Stimulated activated effector memory CD8-positive, alpha-beta T cell treated with anti-CD3 and anti-CD28 coated beads, Interleukin-12 subunit alpha, Interleukin-12 subunit beta, amount 100 ng/mL, for 72 hours (primary cell): ENCODE data around the gene TGFBRAP1.
A peak's percentile ranks its signal among the peaks of the same experiment; 100 is the strongest.

Experiments used
- ATAC-seq: fragments of 150-1000 bp; cut with Tn5 transposase; 2 replicates; pipeline ENCODE4 v1.10.0; 2021
- DNase-seq, 2 donors: peaks; one replicate each; pipeline ENCODE4 v3.0.0; 2021 to 2022; ENCODE audit warnings: low spot score in 2 of 2
- H3K27ac Mint-ChIP-seq: one replicate; pipeline ENCODE4 v1.8.0; 2022; ENCODE audit warnings: mild to moderate bottlenecking, mixed read lengths
- H3K36me3 Mint-ChIP-seq: one replicate; pipeline ENCODE4 v1.8.0; 2022; ENCODE audit warnings: mild to moderate bottlenecking, mixed read lengths
- H3K4me1 Mint-ChIP-seq: one replicate; pipeline ENCODE4 v1.8.0; 2022; ENCODE audit warnings: mixed read lengths
- H3K4me3 Mint-ChIP-seq: one replicate; pipeline ENCODE4 v1.8.0; 2022; ENCODE audit warnings: mild to moderate bottlenecking, mixed read lengths
- H3K9me3 Mint-ChIP-seq: one replicate; pipeline ENCODE4 v1.8.0; 2022; ENCODE audit warnings: mixed read lengths

The TGFBRAP1 gene

DNA sequence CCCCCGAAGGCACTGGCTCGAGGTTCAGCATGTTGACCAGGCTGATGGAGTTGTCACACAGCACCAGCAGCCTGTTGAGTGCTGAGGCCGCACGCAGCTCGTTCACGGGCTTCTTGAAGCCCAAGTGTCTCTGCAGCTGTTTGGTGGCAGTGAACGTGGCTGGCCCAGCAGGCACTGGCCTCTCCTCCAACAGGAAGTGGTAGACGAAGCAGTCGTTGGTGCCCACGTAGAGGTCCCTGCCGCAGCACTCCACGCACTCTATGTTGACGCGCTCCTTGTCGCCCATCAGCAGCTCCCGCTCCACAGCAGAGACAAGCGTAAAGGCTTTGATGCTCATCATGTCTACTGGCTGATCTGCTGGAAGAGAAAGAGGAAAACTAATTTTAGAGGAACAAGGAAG, 21.6 kb downstream of the TGFBRAP1 start:
- Mint-ChIP-seq H3K4me1 (peaks cover 25% of the 10 kb centered on the region), H3K4me3 (no peak overlapping the region), H3K9me3 (no peaks in the 10 kb centered on the region), H3K27ac (peak overlapping the region; percentile 59), H3K36me3 (peaks cover 32% of the 10 kb centered on the region)
- DNase-seq (no peak), ATAC-seq (no peak)

DNA sequence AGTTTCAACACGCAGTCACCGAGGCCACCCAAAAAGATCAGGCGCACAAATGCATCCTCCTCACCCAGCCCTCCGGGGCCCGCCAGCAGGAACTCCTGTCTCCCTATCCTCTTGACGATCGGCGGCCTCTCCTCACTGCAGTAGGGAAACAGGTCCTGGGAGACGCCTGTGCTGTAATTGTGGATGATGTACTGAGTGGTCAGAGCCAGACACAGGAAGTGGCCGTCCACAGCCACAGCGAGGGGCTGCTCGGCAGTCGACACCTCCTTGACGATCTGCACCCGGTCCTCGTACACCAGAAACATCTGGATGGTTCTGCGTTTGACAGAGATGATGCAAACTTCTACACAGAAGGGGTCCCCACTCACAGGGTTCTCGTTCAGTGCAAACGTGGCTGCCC, 22.0 kb downstream of the TGFBRAP1 start:
- Mint-ChIP-seq H3K4me3 (no peak overlapping the region), H3K9me3 (no peaks in the 10 kb centered on the region), H3K36me3 (peaks cover 32% of the 10 kb centered on the region), H3K4me1 (peaks cover 30% of the 10 kb centered on the region), H3K27ac (no peak overlapping the region)
- ATAC-seq (no peak), DNase-seq (no peak)

DNA sequence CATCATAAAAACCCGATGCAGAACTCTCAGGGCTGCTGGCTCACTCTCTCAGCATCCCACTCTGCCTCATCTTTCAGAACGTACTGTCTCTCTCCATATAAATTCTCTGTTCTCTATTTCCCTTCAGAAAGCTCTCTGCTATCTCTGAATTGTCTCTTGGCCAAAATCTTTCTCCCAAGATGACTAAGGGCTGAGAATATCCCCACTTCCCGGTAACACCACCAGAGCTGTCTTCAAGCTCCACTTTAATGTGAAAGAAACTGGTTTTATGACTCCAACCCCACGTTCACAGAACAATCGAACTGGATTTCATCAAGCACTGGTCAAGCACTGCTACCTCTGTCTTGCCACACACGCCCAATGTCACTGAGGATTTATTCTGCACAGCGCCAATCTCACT, 22.4 kb downstream of the TGFBRAP1 start:
- Mint-ChIP-seq H3K4me1 (peaks cover 34% of the 10 kb centered on the region), H3K36me3 (peaks cover 32% of the 10 kb centered on the region)
- ATAC-seq = no peak

DNA sequence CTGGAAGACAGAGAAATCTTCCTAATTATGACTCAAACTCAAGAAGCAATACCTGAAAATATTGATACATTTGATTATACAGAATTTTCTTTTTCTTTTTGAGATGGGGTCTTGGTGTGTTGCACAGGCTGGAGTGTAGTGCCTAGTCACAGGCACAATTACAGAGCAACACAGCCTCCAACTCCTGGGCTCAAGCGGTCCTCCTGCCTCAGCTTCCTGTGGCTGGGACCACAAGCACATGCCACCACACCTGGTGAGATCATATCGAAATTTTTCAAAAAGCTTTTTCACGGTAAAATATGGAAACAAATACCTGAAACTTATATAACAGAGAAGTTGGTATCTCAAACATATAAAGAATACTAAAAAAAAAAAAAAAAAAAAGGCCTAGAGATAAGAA, 27.9 kb downstream of the TGFBRAP1 start:
- peak; percentile 76 for ATAC-seq
- DNase-seq = no peak

More for the DNA sequence above, 22.4 kb downstream of the TGFBRAP1 start:
- H3K27ac Mint-ChIP-seq = no peak overlapping the region
- H3K9me3 Mint-ChIP-seq = no peaks in the 10 kb centered on the region
- no peak for DNase-seq
- no peak overlapping the region for H3K4me3 Mint-ChIP-seq

DNA sequence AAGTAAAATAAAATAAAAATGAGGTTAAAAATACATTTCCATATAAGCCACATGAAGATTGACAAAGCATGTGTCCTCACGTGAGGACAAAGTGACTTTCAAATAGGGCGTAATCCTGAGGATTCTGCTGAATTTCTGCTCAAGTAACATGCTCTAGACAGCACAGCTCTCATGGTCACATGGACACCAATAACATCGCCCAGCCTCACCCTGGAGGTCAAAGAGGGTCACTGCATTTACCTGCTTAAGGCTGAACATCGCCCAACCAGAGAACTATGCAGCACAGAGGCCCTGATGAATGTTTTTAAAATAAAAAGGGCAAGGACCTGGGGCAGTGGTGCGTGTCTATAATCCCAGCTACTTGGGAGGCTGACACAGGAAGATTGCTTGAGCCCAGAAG, 30.2 kb downstream of the TGFBRAP1 start:
- H3K4me1 Mint-ChIP-seq = peaks cover 34% of the 10 kb centered on the region
- no peak overlapping the region for H3K27ac Mint-ChIP-seq
- DNase-seq (no peak), ATAC-seq (no peak)
- peaks cover 61% of the 10 kb centered on the region for H3K36me3 Mint-ChIP-seq
- no peak overlapping the region for H3K4me3 Mint-ChIP-seq
- H3K9me3 Mint-ChIP-seq = no peaks in the 10 kb centered on the region

More for the DNA sequence above, 27.9 kb downstream of the TGFBRAP1 start:
- H3K4me3 Mint-ChIP-seq = no peak overlapping the region
- H3K4me1 Mint-ChIP-seq = peaks cover 30% of the 10 kb centered on the region
- H3K9me3 Mint-ChIP-seq = no peaks in the 10 kb centered on the region
- H3K36me3 Mint-ChIP-seq = peaks cover 44% of the 10 kb centered on the region
- peak overlapping the region; percentile 54 for H3K27ac Mint-ChIP-seq

DNA sequence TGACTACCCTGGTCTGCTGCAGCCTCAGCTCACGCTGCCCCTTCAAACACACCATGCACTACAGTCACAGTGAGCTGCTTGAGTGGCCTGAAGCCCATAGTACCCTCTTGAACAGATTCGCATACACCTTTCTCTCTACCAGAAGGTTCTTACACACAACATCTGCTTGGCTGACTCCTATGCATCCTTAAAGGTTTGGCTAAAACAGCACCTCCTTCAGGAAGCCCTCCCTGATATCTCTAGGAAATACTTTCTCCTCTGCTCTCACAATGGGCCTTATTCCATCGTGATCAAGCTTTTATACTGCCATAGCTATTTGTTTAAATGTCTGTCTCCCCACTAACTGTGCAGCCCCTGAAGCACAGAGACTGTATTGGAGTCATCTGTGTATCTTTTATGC, 31.5 kb downstream of the TGFBRAP1 start:
- H3K4me1 Mint-ChIP-seq = peaks cover 28% of the 10 kb centered on the region
- H3K27ac Mint-ChIP-seq = no peak overlapping the region
- H3K4me3 Mint-ChIP-seq = no peak overlapping the region
- ATAC-seq (no peak), DNase-seq (no peak)
- peaks cover 72% of the 10 kb centered on the region for H3K36me3 Mint-ChIP-seq
- no peaks in the 10 kb centered on the region for H3K9me3 Mint-ChIP-seq

DNA sequence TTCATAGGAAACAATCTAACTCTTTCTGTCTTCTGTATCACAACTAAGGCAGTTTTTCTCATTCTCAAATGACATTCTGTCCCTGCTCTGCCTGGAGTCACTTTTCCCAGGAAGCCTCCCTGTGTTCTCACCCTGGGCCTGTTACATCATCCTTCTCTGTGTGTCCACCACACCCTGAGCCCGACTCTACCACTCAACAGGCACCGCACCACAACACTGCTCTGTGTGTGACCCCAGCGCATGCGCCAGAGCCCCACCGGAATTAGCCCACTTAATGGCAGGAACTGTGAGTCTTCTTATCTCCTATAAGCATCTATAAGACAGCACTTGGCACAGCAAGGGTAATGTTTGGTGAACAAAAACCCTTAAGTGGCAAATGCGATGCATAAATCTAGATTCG, 32.3 kb downstream of the TGFBRAP1 start:
- ATAC-seq = no peak
- peak overlapping the region; percentile 38 for H3K27ac Mint-ChIP-seq

DNA sequence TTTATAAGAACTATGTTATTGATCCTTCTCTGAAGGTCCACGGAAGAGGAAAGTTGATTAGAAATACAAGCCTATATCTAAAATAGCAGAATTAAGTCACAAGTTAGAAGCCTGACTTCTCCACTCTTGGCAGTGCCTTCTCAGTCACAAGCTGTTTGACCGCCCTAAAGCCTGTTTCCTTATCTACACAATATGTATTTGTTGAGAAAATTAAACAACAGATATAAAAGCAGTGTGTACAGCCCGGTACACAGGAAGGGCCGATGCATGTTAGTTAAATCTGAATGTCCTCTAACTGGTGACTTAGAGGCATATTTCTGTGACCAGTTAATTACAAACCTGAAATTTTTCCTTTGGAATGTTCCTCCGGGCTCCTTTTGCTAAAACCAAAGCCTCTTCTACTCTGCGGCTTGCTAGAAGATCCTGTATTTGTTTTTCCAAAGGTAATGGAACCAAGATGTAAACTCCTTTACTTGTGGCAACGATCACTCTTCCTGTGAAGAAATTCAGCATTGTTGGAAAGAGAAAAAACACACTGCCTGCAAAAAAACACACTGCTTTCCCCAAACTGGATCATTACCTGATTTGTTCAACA, 33.4 kb downstream of the TGFBRAP1 start:
- H3K36me3 Mint-ChIP-seq = peaks cover 87% of the 10 kb centered on the region
- no peak overlapping the region for H3K27ac Mint-ChIP-seq
- H3K9me3 Mint-ChIP-seq = no peaks in the 10 kb centered on the region

More for the DNA sequence above, 32.3 kb downstream of the TGFBRAP1 start:
- Mint-ChIP-seq H3K4me1 (peaks cover 20% of the 10 kb centered on the region), H3K36me3 (peaks cover 80% of the 10 kb centered on the region), H3K9me3 (no peaks in the 10 kb centered on the region), H3K4me3 (no peak overlapping the region)
- no peak for DNase-seq

DNA sequence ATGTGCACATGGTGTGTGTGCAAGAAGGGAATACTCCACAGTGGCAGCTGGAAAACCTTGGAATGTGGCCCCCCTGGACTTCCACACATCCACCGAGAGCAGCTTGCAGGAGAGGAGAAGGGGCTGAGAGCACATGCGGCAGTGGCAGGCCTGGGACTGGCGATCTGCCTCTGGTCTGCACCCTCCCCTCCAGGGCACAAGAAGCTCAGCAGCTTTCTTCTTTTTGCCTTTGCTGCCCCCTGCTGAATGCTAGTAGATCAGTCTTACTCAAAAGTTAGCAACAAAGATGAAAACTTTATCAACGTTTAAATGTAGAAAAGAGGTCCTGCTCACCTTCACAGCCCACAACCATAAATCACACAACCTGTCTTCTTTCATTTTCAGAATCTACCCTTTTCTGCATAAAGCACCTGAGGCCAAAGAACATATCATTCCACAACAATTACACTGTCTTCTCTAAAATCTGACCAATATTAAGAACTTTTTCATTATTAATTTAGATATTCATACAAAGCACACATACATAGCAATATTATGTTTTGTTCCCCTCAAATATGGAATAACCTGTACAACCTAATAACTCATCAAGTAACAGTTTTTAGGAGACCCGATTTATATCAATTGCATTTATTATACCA, 34.6 kb downstream of the TGFBRAP1 start:
- no peak for DNase-seq
- peak; percentile 34 for ATAC-seq

More for the DNA sequence above, 33.4 kb downstream of the TGFBRAP1 start:
- peaks cover 11% of the 10 kb centered on the region for H3K4me1 Mint-ChIP-seq
- no peak overlapping the region for H3K4me3 Mint-ChIP-seq
- no peak for ATAC-seq
- DNase-seq = no peak

DNA sequence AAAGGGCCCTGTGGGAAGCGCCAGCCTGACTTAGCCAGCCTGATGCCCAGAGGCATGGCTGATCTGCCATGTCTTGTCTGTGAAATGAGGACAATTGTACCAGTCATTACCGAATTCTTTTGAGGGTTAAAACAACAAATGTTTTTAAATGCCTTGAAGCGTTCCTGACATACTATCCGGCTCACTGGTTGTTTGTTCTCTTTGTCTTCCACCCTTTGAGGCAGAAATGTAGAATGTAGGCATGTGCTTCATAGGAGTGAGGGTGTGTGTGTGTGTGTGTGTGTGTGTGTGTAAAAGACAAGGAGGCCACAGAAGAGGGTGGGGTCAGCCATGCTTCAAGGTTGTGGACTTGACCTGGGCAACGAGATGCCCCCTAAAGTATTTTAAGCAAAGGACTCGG, 35.5 kb downstream of the TGFBRAP1 start:
- Mint-ChIP-seq H3K9me3 (no peaks in the 10 kb centered on the region), H3K36me3 (peaks cover 100% of the 10 kb centered on the region), H3K27ac (no peak overlapping the region), H3K4me1 (peaks cover 11% of the 10 kb centered on the region), H3K4me3 (no peak overlapping the region)
- ATAC-seq (no peak), DNase-seq (no peak)

More for the DNA sequence above, 34.6 kb downstream of the TGFBRAP1 start:
- H3K4me3 Mint-ChIP-seq = no peak overlapping the region
- H3K4me1 Mint-ChIP-seq = peaks cover 11% of the 10 kb centered on the region
- H3K9me3 Mint-ChIP-seq = no peaks in the 10 kb centered on the region
- H3K36me3 Mint-ChIP-seq = peaks cover 91% of the 10 kb centered on the region
- H3K27ac Mint-ChIP-seq = no peak overlapping the region

DNA sequence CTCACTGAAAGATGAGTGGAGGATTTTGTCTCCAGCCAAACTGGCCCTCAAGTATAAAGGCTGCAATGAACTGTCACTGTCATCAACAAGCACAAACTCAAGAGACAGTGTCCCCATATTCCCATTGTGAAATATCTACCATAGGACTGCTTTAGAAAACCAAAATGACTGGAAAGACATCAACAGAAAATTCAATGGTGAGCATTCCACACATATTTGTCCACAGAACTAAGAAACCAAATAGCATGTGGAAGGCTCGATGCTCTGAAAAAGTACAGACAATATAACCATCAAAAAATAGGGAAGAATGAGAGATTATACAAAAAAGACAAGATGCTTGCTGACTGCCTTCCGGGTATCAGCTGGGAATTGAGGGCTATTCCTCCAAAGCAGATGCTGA, 37.6 kb downstream of the TGFBRAP1 start:
- peaks cover 7% of the 10 kb centered on the region for H3K4me1 Mint-ChIP-seq
- ATAC-seq (no peak), DNase-seq (no peak)
- no peaks in the 10 kb centered on the region for H3K9me3 Mint-ChIP-seq
- H3K36me3 Mint-ChIP-seq = peaks cover 93% of the 10 kb centered on the region
- no peak overlapping the region for H3K27ac Mint-ChIP-seq
- H3K4me3 Mint-ChIP-seq = no peak overlapping the region

DNA sequence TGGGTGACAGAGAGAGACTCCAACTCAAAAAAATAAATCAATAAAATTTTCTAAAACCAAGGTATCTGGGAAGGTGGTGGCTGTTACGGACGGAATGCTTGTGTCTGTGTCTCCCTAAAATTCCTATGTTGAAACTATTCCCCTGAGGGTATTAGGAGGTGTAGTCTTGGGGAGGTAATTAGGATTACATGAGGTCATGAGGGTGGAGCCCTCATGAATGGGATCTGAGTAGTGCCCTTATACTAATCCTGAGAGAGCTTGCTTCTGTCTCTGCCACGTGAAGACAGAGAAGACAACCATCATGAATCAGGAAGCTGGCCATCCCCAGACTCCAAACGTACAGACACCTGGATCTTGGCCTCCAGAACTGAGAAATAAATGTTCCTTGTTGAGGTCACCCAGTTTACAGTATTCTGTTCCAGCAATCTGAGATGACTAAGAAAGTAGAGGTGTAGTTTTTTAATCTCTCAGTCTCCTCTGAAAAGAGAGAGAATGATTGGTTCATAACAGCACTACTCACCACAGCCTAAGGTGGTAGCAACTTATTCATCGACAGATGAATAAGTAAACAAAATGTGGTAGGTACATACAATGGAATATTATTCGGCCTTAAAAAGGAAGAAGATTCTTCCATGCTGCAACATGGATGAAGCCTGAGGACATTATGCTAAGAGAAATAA, 38.4 kb downstream of the TGFBRAP1 start:
- Mint-ChIP-seq H3K9me3 (no peaks in the 10 kb centered on the region), H3K27ac (no peak overlapping the region), H3K4me1 (peaks cover 6% of the 10 kb centered on the region), H3K36me3 (peaks cover 88% of the 10 kb centered on the region), H3K4me3 (no peak overlapping the region)
- ATAC-seq (no peak), DNase-seq (no peak)

DNA sequence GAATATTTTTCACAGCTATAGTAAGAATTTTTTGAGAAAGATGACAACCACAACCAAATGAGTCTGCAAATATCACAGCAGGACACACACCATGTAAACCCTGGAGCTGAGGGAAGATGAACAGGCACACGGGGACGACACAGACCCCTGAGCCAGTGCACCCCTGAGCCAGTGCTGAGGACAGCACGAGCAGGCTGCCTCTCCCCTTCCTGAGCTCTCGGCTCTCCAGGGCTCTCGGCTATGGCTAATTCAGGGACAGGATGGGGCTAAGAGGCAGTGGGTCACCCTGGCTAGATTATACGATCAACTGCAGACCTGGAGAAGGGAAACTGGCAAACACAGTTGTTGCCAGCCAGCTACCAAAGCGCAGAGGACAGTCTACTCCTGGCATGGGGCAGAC, 41.4 kb downstream of the TGFBRAP1 start:
- no peaks in the 10 kb centered on the region for H3K9me3 Mint-ChIP-seq
- no peak overlapping the region for H3K27ac Mint-ChIP-seq
- H3K4me3 Mint-ChIP-seq = no peak overlapping the region
- ATAC-seq (no peak), DNase-seq (no peak)
- H3K4me1 Mint-ChIP-seq = no peaks in the 10 kb centered on the region
- H3K36me3 Mint-ChIP-seq = peaks cover 88% of the 10 kb centered on the region

DNA sequence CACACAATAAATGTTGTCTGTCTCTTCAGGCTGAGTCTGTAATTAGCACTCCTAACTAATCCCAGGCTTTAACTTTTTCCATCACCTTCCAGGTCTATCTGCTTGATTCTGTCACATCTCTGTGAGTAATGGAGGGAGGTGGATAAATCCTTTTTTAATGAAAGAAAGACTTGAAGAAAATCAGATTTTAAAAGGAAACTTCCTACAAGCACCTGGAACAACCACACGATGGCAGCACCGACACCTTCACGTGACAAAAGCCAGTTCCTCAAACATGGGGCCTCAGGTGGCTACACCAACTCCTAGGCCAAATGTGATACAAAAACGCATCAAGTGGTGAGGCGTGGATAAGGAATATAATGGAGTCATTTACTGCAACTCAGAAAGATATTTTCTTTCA, 41.8 kb downstream of the TGFBRAP1 start:
- no peak overlapping the region for H3K4me3 Mint-ChIP-seq
- ATAC-seq = no peak
- DNase-seq = peak in 1 of 2 donors; percentile 51
- no peaks in the 10 kb centered on the region for H3K9me3 Mint-ChIP-seq
- peaks cover 87% of the 10 kb centered on the region for H3K36me3 Mint-ChIP-seq
- H3K27ac Mint-ChIP-seq = no peak overlapping the region
- H3K4me1 Mint-ChIP-seq = no peaks in the 10 kb centered on the region

DNA sequence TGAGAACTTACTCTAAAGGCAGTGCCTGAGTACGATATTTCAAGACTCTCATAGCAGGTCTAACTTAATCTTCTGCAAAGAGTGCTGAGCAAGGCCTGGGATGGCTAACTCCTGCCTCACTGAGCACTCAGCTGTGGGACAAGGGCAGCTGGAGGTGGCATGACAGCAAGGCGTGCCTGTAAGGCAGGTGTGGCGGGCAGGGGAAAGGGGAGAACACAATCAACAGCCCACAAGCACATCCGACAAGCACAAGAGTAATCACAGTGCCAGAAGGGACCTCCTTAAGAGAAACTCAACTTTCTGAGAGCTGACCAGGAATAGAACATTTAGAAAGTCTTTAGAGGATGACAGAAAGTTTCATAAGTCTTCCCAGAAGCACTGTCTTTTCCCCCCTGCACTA, 46.0 kb downstream of the TGFBRAP1 start:
- DNase-seq (no peak), ATAC-seq (no peak)
- Mint-ChIP-seq H3K4me1 (peaks cover 11% of the 10 kb centered on the region), H3K27ac (peak overlapping the region; percentile 23), H3K4me3 (no peak overlapping the region), H3K36me3 (peaks cover 88% of the 10 kb centered on the region), H3K9me3 (no peaks in the 10 kb centered on the region)

DNA sequence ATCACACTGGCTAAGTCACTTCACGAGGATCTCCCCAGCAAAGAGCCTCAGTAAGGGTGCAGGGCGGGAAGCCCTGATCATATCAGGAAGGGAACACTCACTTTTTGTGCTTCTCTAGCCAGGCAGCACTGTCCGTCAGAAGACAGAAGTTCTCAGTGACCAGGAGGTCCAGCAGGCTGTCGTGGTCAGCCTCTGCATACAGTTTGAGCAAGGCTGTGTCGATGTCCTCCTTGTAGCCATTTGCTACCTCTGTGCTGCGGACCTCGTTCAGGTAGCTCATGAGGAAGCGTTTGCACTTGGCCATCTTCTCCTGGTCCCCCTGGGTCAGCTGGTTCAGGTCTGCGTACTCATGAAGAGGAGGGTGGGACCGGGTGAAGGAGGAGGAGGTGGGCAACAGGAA, 49.3 kb downstream of the TGFBRAP1 start:
- no peaks in the 10 kb centered on the region for H3K9me3 Mint-ChIP-seq
- DNase-seq (no peak), ATAC-seq (no peak)
- peak overlapping the region; percentile 61 for H3K27ac Mint-ChIP-seq
- H3K36me3 Mint-ChIP-seq = peaks cover 99% of the 10 kb centered on the region
- no peak overlapping the region for H3K4me3 Mint-ChIP-seq
- peaks cover 11% of the 10 kb centered on the region for H3K4me1 Mint-ChIP-seq
